Subcutaneous adipose tissue (tissue), 4 donors: ENCODE results near the gene COX7A2. TPM values are rescaled to one million over a fixed set of nuclear protein-coding genes. Genes with fewer than 3 reads are reported as not detected.

ENCODE experiments used
- CTCF ChIP-seq: fragments of 450-650 bp; IDR thresholded peaks from one replicate; pipeline ENCODE4 v1.5.1; 2016; ENCODE audit warnings: low read depth, mild to moderate bottlenecking, control low read depth, antibody characterized with exemption, moderate library complexity
- total RNA-seq, 4 donors: library from RNA; depleted of rRNA; stranded (reverse); fragments of >200 nt; gene quantifications; one replicate each; pipeline ENCODE4 v1.1.0, GENCODE V29; 2016

The COX7A2 gene
- total RNA-seq, 4 donors from 2014 or later: 185 to 343 (median 263) TPM

GRCh38 chr6:75230484-75231325, 12.9 kb downstream of the COX7A2 start:
- no peak for TF ChIP-seq CTCF

DNA sequence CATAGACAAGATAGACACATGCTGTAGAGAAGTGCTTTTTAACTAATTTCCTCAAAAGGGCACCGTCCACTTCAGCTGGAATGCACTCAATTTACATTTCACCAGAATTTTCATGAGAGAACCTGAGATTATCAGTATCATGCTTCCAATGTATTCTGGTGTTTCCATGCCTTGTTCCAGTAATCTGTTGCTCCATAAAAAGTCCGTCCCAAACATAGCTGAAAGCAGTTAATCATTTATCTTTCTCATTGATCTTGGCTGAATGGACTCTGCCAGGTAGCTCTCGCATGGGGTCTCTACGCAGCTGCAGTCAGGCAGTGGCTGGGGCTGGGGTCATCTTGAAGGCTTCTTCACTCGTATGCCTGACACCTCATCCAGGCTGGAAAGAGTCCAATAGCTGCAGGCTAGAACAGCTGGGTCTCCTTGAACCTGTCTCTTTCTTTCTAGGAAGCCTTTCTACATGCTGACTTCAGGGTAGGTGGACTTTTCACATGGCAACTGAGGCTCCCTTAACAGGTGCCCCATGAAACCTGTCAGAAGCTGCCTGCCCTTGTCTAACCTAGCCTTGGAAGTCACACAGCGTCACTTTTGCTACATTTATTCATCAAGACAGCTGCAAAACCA, 19.2 kb downstream of the COX7A2 start:
- no peak for TF ChIP-seq CTCF

DNA sequence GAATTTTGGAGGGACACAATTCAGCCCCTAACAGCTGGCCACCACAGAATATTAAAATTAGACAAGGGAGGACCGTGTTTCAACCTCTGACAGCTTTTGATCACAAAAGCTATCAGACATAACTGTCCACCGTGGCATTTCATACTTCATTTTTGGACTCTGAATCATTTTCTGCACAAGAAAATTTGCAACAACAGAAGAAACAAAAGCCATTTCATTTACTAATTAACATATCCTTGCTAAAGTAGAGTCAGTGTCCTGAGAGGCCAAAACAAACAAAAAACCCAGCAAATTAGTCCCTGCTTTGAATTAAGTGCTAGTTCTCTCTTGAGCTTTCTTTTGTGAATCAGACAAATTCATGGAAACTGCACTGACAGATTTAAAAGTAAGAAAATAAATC, 20.2 kb downstream of the COX7A2 start:
- no peak for TF ChIP-seq CTCF

GRCh38 chr6:75222261-75222660, 21.3 kb downstream of the COX7A2 start:
- no peak for TF ChIP-seq CTCF

DNA sequence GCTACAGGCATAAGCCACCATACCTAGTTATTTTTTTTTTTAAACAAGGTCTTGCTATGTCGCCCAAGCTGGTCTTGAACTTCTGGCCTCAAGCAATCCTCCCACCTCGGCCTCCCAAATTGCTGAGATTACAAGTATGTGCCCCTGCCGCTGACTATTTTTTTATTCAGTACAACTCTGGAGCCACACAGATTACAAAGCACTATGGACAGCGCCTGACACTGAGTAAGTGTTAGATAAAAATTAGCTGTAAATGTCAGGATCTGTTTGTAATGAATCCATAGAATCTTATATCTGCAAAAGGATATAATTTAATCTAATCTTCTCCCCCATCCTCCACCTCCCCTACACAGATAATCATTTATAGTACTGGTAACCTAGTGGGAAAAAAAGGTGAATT, 22.5 kb downstream of the COX7A2 start:
- no peak for TF ChIP-seq CTCF

- no peak for TF ChIP-seq CTCF
Observed at GRCh38 chr6:75220357-75220756, 23.2 kb downstream of the COX7A2 start.

DNA sequence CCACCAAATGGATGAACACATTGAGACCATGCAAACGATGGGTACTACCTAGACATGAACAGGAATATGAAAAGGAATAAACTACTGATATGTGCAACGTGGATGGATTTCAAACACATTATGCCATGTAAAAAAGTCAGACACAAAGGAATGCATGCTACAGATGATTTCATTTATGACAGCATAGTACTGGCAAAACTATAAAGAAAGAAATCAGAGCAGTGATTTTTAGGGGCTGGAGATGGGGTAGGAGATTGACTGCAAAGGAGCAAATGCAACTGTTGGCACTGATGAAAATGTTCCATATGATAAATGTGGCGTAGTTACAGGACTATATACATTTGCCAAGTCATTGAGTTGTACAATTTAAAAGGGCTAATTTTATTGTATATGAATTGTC, 24.3 kb downstream of the COX7A2 start:
- TF ChIP-seq CTCF: no peak
